Stimulated activated naive CD4-positive, alpha-beta T cell (primary cell): ENCODE measurements around the gene RAVER1.

Experiments
- DNase-seq, 6 experiments: peaks; one replicate each; lab custom pipeline; 2025; lab: John Stamatoyannopoulos, UW

Gene RAVER1

DNA sequence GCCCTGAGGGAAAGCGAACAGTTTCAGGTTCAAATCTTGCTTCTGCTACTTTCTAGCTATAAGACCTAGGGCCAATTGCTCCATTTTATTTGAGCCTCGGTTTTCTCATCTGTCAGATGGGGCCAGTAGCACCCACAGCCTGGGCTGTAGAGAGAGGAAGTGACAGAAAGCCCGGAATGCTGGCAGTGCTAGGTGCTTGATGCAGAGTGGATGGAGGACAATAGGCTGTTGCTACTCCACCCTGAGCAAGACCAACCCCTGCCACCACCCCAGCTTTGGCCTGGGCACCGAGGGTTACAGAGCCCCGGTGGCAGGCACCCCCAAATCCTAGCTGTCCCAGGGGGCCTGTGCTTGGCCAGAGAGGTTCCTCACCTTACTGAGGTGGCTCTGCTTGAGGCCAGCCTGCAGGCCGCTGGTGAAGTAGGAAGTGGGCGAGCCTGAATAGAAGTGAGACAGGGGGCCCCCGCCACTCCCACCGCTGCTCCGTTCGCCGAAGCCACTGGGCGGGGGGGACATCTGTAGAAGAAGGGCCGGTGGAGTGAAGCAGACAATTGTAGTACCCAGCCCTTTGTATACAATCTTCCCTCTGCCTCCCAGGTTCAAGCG is 15.4 kb downstream of the RAVER1 start:
- DNase-seq = no peak

DNA sequence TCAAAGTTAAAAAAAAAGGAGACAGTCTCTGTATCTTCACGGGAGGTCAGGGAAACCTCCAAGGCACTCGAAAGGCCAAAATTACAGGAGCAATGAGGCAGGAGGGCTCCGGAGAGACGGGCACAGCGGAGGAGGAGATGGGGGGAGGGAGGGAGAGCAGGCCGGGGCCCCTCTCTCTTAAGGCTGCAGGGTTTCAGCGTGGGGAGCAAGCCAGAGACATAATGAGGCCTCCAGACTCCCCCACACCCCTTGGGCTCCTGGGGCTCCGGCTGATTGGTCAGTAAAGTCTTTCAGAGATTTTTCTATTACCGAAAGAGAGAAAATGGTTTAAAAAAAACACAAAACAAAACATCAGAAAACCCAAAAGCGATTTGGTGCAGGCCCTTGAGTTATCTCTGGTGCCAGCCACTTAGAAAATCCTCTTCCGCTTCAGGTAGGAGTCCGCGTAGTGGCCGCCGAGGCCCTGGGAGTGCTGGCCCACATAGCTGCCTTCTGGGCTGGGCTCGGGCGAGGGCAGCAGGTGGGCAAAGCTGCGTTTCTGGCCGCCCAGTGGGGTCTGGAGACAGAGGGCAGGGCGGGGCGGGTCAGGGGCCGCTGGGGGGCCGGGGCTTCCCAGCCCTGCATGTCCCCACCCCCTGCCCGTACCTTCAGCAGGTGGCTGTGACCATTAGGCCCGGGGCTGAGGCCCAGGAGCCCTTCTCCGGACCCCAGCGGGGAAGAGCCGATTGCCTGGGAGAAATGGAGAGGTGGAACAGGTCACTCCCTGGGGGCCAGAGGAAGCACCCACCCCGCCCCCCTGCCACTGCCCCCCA is 16.1 kb downstream of the RAVER1 start:
- DNase-seq = no peak

DNA sequence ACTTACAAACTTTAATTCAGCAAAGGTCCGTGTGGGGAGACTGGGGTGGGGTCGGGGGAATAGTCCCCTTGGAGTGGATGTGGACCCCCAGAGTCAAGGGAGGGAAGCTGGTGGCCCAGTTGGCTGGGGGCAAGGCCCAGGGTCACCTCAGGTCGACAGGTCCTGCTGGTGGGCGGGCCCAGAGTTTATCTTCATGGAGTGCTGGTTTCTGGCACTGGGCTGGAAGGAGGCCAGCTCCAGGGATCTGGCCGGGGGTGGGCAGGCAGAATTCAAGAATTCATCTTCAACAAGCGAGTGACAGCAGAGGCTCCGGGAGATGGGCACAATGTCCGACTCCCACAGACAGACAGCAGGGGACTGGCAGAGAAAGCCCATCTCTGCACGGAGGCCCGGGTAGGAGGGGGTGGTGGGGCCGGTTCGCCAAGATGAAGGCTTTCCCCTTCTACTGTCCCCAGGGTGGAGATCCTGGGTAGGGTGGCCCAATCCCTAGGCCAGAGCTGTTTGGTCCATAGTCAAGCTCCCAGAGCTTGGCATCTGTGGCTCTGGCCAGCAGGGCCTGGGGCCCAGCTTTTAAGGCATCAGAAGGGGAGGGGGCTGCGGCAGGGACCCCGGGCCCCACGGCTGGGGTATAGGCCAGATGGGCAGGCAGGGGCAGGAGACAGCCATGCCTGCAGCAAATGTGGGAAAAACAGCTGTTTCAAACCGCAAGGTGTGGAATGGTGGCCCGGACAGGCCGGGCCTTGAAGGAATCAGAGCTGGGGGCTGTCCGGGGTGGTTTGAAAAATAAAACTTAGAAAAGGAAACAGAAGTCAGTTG is 16.9 kb downstream of the RAVER1 start:
- DNase-seq = peak in 1 of 6 experiments; percentile 33

- DNase-seq = peak; percentile 66 to 91 (median 86)
Measured at GRCh38 chr19:10315335-10316214, 17.8 kb downstream of the RAVER1 start, which contains the start of gene FDX2. TSS of gene FDX2 (minus strand) at chr19:10316015. CDS start at chr19:10315996, 19 bp downstream.

- no peak for DNase-seq
Measured at GRCh38 chr19:10309423-10309822, 23.9 kb downstream of the RAVER1 start, which contains the start of gene ZGLP1. TSS of gene ZGLP1 (minus strand) at chr19:10309815.

- no peak for DNase-seq
Measured at GRCh38 chr19:10306327-10306726, 27.0 kb downstream of the RAVER1 start.

DNA sequence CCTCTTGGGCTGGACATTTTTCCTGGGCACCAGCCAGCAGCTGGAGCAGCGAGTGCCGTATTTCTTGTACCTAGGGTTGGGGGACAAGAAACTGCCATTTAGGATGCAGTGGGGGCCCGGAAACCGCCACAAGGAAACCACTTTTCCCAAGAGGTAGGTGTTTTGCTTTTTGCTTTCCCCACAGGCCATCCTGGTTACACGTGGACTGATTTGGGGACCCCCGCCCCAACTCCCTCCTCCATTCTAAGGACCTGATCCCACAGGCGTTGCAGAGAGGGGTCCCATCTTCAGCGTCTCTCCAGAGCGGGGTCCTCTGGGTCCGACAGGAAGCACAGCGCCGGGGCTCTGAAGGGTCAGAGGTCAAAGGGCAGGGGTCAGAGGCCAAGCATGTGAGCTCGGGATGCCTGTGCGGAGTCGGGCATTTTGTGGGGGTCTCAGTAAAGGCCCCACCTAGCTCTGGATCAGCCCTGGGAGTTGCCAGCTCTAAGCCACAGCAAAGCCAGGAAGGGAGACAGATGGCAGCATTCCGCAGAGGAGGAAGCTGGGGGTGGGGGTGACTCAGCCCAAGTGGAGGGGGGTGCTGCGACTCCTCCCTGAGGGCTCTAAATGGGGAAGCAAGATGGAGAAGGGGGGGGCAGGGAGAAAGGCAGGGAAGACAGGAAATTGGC is 28.1 kb downstream of the RAVER1 start:
- DNase-seq = no peak

DNA sequence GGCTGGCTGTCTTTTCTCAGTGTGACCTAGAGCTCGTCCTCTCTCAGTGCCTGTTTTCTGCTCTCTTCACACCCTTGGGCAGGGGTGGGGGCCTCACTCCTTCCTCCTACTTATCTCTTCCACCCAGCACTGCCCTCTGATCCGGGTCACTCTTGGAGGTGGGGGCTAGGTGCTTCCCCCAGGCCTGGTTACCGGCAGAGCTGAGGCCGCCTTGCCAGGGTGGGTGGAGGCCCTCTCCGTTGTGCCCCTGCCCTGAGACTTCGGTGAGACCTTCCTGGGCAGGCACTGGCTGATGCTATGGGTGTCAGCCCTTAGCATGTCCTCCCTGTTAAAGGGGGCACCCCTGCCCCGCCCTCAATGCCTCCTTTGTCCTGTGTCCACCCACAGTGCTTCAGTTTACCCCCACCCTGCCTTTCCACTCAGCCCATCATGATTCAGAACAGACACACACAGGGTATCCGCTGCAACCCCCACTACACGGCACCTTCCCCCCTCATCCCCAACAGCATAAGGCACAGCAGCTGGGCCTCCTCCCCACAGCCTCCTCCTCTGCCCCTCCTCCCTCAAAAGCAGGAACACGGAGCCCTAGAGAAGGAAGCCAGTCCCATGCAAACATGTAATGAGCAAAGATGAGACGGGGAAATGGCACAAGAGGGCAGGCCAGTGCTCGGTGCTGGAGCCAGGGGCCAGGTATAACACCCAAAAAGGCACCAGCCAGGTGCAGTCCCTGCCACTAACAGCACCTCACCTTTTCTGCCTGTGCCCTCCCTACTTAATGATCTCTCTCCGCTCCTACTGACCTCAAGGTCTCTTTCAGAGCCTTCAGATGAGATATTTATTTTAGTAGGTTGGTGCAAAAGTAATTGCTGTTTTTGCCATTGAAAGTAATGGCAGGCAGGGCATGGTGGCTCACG is 33.5 kb downstream of the RAVER1 start:
- no peak for DNase-seq

- no peak for DNase-seq
Measured at GRCh38 chr19:10295847-10296591, 37.3 kb downstream of the RAVER1 start.

DNA sequence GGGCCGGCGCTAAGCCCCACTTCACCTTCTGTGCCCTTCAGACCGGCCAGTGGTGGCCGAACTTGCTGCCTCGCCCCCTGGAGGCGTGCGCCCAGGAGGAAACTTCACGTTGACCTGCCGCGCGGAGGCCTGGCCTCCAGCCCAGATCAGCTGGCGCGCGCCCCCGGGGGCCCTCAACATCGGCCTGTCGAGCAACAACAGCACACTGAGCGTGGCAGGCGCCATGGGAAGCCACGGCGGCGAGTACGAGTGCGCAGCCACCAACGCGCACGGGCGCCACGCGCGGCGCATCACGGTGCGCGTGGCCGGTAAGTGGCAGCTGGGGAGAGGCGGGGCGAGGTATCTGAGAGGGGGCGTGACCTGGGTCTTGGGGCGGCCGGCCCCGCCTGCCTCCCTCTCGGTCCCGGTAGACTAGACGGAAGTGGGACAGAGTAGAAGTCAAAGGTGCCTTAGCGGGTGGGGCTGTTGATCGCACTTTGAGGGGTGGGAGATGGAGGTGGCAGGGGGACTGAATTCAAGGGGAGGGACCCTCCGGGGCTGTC is 38.0 kb downstream of the RAVER1 start:
- DNase-seq = peak; percentile 33 to 64 (median 56)

GRCh38 chr19:10294368-10294697 is 39.0 kb downstream of the RAVER1 start:
- no peak for DNase-seq

- no peak for DNase-seq
Measured at GRCh38 chr19:10293637-10294367, 39.5 kb downstream of the RAVER1 start.

DNA sequence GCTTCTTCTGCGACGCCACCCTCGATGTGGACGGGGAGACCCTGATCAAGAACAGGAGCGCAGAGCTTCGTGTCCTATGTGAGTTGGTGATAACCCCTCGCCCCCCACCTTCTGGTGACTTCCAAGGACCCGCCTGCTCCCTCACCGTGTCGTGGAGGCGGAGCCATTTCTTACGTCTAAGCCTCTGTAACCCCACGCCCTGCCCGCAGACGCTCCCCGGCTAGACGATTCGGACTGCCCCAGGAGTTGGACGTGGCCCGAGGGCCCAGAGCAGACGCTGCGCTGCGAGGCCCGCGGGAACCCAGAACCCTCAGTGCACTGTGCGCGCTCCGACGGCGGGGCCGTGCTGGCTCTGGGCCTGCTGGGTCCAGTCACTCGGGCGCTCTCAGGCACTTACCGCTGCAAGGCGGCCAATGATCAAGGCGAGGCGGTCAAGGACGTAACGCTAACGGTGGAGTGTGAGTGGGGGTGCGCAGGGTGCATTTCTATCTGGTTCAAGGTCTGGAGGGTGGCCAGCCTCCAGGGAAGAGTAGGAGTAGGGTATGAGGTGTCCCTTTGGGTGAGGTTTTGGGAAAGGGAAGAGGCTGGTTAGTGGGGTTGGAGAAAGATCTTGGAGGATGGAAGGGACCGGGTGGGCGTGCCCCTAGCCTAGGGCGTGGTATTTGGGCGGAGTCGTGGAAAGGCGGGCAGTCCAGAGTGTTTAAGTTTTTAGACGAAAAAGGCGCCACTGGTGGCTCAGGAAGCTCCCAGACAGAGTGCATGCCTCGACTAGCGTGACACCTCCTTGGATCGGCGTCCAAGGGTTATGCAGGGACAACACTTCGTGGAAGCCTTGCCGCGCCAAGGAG is 40.3 kb downstream of the RAVER1 start:
- DNase-seq = peak in 1 of 6 experiments; percentile 16

DNA sequence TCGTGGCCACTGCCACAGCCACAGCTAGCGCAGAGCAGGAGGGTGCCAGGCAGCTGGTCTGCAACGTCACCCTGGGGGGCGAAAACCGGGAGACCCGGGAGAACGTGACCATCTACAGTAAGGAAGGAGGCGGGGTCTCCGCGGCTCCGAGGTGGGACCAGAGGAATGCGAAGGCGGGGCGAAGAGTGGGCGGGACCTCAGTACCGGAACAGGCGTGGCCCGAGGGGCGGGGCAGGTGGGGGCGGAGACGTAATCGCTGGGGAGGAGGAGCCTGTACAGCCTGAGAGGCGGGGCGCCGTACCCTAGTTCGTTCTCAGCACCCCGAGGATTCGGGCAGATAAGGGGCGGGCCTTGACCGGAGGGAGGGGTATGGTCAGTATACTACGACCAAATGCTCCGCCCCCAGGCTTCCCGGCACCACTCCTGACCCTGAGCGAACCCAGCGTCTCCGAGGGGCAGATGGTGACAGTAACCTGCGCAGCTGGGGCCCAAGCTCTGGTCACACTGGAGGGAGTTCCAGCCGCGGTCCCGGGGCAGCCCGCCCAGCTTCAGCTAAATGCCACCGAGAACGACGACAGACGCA is 41.0 kb downstream of the RAVER1 start:
- peak; percentile 16 to 62 (median 54) for DNase-seq

GRCh38 chr19:10291554-10292205 is 41.6 kb downstream of the RAVER1 start:
- DNase-seq = peak in 3 of 6 experiments; percentile 32 to 62 (median 34)

DNA sequence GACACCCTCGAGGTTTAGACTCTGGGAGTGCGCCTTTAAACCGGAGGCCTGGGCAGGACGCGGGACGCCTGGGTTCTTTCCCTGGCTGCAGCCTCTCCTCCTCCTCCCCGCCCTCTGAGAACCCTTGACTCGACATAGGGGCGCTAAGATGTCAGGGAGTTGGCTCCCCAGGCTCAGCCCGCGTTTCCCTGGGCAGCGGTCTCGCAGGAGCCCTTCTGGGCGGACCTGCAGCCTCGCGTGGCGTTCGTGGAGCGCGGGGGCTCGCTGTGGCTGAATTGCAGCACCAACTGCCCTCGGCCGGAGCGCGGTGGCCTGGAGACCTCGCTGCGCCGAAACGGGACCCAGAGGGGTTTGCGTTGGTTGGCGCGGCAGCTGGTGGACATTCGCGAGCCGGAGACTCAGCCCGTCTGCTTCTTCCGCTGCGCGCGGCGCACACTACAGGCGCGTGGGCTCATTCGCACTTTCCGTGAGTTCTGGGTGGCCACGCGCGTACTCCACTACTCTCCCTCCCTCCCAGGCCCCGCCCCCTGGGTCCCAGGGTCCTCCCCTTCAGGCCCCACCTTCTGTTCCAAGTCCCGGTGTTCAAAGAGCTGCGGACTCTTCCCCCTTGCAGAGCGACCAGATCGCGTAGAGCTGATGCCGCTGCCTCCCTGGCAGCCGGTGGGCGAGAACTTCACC is 42.3 kb downstream of the RAVER1 start:
- DNase-seq = peak in 5 of 6 experiments; percentile 28 to 49 (median 31)
